ENCODE measurements around the gene DHX30.

Gene DHX30

GRCh38 chr3:47852604-47853602 is 50.0 kb downstream of the DHX30 start:
- DNase-seq = no peak

DNA sequence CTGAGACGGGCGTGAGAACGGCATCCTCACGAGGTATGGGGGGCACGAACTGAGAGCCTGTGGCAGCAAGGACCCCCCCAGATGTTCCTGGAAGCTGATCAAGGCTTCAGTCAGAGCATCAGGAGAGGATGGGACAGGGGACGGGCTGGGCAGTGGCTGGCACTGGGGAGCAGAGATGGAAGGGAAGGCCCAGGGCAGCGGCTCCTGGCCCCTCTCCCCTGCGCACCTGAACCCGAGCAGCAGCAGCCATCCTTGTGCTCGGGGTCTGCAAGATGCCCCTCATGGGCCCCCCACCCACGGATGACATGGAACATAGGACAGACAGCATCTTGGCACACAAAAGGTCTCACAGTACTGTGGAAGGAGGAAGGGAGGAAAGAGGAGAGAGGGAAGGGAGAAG is 51.3 kb downstream of the DHX30 start:
- no peak for DNase-seq

GRCh38 chr3:47854720-47855455 is 52.0 kb downstream of the DHX30 start:
- no peak for DNase-seq

- DNase-seq = no peak
Observed at GRCh38 chr3:47855461-47856383, 52.8 kb downstream of the DHX30 start.

GRCh38 chr3:47856669-47857068 is 53.7 kb downstream of the DHX30 start:
- DNase-seq = no peak

GRCh38 chr3:47857151-47857550 is 54.2 kb downstream of the DHX30 start:
- no peak for DNase-seq

GRCh38 chr3:47859956-47860605 is 57.1 kb downstream of the DHX30 start:
- DNase-seq = no peak

GRCh38 chr3:47863391-47864128 is 60.6 kb downstream of the DHX30 start:
- DNase-seq = no peak

GRCh38 chr3:47865192-47865591 is 62.3 kb downstream of the DHX30 start:
- DNase-seq = no peak

DNA sequence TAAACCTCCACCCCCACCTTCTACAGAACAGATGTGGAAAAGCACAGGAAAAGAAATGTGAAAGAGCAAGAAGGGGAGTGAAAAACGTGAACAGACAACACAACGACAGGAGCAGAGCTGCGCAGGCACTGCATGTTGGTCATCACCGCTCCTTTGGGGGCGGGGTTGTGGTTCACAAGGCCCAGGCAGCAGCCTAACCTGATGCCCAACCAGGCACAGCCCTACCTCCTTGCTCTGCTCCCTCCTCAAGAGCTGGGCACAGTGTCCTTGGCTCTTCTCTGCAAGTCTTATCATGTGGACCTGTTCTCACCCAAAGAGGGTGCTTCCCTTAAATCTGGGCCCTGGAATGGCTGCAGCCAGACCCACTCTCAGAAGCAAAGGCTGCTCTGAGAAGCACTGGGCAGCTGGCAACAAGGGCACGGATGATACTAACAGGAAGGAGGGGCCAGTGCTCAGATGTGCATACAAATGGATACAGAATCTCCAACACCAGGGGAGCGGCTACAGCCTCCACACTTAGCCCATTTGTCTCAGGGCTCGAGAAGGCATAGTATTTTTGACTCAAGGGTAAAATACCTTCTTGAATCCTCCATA is 64.6 kb downstream of the DHX30 start:
- no peak for DNase-seq

- DNase-seq = no peak
Observed at GRCh38 chr3:47868306-47868705, 65.4 kb downstream of the DHX30 start.

DNA sequence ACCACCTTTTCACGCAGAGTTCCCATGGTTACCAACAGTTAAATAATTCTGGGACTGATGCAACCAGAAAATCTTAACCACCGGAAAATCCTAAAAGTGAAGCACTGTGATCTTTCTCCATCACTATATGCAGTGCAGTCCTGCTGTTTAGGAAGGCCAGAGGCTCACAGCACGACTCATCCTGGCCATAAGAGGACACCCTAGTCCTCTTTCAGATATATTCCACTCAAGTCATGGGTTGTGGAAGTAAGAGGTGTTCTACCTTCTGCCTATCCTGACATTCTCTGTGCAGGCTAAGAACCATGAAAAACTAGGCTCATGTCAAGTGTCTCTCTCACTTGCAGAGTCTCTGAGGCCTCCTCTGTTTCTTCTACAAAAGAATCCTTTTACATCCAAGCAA is 67.2 kb downstream of the DHX30 start:
- DNase-seq = no peak

GRCh38 chr3:47870702-47871260 is 67.8 kb downstream of the DHX30 start:
- no peak for DNase-seq

- DNase-seq = no peak
Observed at GRCh38 chr3:47871389-47871788, 68.5 kb downstream of the DHX30 start.

GRCh38 chr3:47872916-47873315 is 70.0 kb downstream of the DHX30 start:
- DNase-seq = no peak

GRCh38 chr3:47874438-47874837 is 71.5 kb downstream of the DHX30 start:
- no peak for DNase-seq

DNA sequence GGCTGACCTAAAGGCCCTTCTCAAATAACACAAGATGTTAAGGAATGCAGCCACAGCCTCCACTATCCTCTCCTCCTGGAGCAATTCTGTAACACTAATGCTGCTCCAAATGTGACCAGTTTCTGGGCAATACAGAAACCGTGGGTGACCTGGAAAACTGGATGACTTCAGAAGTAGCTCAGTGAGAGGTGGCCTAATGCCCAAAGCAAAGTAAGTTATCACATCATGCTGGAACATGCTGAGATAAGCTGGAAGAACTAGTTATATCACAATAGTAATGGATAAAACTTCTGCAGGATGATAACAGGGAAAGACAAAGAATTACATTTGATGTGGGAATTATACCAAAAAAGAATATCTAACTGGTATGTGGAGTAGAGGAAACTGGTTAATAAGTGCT is 72.0 kb downstream of the DHX30 start:
- no peak for DNase-seq

- no peak for DNase-seq
Observed at GRCh38 chr3:47877290-47877689, 74.4 kb downstream of the DHX30 start.

- no peak for DNase-seq
Observed at GRCh38 chr3:47877719-47878118, 74.8 kb downstream of the DHX30 start.

GRCh38 chr3:47882338-47882737 is 79.4 kb downstream of the DHX30 start:
- DNase-seq = no peak

- no peak for DNase-seq
Observed at GRCh38 chr3:47884603-47885002, 81.7 kb downstream of the DHX30 start.
